SU-DHL-6 (cell line): Measurements from ENCODE around the gene LUC7L2.

Source experiments
- CTCF ChIP-seq: fragments of 200-600 bp; sonication (generic); IDR thresholded peaks from one replicate; pipeline ENCODE4 v1.5.1; 2017; ENCODE audit warnings: antibody characterized with exemption, mild to moderate bottlenecking, low read length, moderate library complexity; ENCODE audit not compliant: insufficient read depth, poor library complexity, severe bottlenecking
- EZH2phosphoT487 ChIP-seq: fragments of 200-600 bp; sonication (generic), shearing (Covaris generic); conservative IDR thresholded peaks from 2 replicates; pipeline ENCODE4 v1.6.1; 2018; ENCODE audit warnings: mild to moderate bottlenecking, antibody characterized with exemption, low read length, moderate library complexity, mixed read lengths

- TF ChIP-seq CTCF (no peak), EZH2phosphoT487 (no peak)
Measured at GRCh38 chr7:139321071-139321745, 38.5 kb upstream of the LUC7L2 start.
